GM19099 (cell line): ENCODE results near the gene SEMA3B.

Experiments used
- POLR2A ChIP-seq: IDR thresholded peaks from 3 replicates; pipeline ENCODE4 v1.6.1; 2011; ENCODE audit warnings: low read depth; ENCODE audit not compliant: insufficient read length; ENCODE audit errors: extremely low read depth

SEMA3B gene

GRCh38 chr3:50268703-50269451 is at the start of gene SEMA3B:
Gene SEMA3B, plus strand, starts transcription at chr3:50269147. Its CDS starts 94 bp downstream, at chr3:50269241.
- no peak for TF ChIP-seq POLR2A

GRCh38 chr3:50219285-50219684 is 49.7 kb upstream of the SEMA3B start:
- TF ChIP-seq POLR2A, result no peak

GRCh38 chr3:50220109-50220508 is 48.8 kb upstream of the SEMA3B start:
- no peak for TF ChIP-seq POLR2A

GRCh38 chr3:50221051-50221410 is 47.9 kb upstream of the SEMA3B start:
- TF ChIP-seq POLR2A, result no peak

GRCh38 chr3:50221411-50222168 is 47.4 kb upstream of the SEMA3B start:
- no peak for TF ChIP-seq POLR2A

GRCh38 chr3:50222169-50222528 is 46.8 kb upstream of the SEMA3B start:
- no peak for TF ChIP-seq POLR2A

- no peak for TF ChIP-seq POLR2A
Observed at GRCh38 chr3:50224639-50225038, 44.3 kb upstream of the SEMA3B start.

- no peak for TF ChIP-seq POLR2A
Observed at GRCh38 chr3:50226888-50227389, 42.0 kb upstream of the SEMA3B start.

- TF ChIP-seq POLR2A, result peak; percentile 60
Observed at GRCh38 chr3:50227390-50228183, 41.4 kb upstream of the SEMA3B start.

- TF ChIP-seq POLR2A, result no peak
Observed at GRCh38 chr3:50229490-50229889, 39.5 kb upstream of the SEMA3B start.

GRCh38 chr3:50230104-50230793 is 38.7 kb upstream of the SEMA3B start:
- no peak for TF ChIP-seq POLR2A

GRCh38 chr3:50230794-50231125 is 38.2 kb upstream of the SEMA3B start:
- TF ChIP-seq POLR2A, result no peak

- TF ChIP-seq POLR2A, result no peak
Observed at GRCh38 chr3:50231581-50231980, 37.4 kb upstream of the SEMA3B start.

- no peak for TF ChIP-seq POLR2A
Observed at GRCh38 chr3:50232303-50232702, 36.6 kb upstream of the SEMA3B start.

GRCh38 chr3:50233176-50233575 is 35.8 kb upstream of the SEMA3B start:
- no peak for TF ChIP-seq POLR2A

- peak; percentile 97 for TF ChIP-seq POLR2A
Observed at GRCh38 chr3:50235716-50236483, 33.0 kb upstream of the SEMA3B start, which contains the start of gene GNAI2. Gene GNAI2, plus strand, starts transcription at chr3:50236204. Its CDS starts 132 bp downstream, at chr3:50236336.
